ENCODE results near the gene ALDH1A1.

DNA sequence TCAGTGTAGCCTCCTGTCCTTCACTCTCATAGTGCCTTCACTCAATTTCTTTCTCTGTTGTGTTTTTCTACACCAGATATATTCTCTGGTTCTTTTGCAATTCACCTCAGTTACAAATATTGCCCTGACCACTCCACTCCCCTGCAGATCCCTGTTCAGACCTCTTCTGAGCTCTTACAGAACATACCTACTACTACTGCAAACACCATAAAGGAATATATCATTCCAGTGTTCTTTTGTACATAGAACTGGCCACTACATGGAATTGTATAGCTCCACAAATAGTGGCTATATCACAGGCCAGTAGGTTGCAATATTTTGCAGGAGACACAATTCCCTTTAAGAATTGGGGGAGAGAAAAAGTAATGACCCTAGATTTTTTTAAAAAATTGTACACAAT is 21.0 kb downstream of the ALDH1A1 start:
- TF ChIP-seq EZH2 (IDR thresholded peaks at IDR 0.05; ENCODE audit: low read length, unreplicated experiment), result no peak
- TF ChIP-seq, protein P1, sequence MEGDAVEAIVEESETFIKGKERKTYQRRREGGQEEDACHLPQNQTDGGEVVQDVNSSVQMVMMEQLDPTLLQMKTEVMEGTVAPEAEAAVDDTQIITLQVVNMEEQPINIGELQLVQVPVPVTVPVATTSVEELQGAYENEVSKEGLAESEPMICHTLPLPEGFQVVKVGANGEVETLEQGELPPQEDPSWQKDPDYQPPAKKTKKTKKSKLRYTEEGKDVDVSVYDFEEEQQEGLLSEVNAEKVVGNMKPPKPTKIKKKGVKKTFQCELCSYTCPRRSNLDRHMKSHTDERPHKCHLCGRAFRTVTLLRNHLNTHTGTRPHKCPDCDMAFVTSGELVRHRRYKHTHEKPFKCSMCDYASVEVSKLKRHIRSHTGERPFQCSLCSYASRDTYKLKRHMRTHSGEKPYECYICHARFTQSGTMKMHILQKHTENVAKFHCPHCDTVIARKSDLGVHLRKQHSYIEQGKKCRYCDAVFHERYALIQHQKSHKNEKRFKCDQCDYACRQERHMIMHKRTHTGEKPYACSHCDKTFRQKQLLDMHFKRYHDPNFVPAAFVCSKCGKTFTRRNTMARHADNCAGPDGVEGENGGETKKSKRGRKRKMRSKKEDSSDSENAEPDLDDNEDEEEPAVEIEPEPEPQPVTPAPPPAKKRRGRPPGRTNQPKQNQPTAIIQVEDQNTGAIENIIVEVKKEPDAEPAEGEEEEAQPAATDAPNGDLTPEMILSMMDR (conservative IDR thresholded peaks at IDR 0.05; ENCODE audit: low read depth, low read length), result no peak

Data from PC-3 (cell line).